Vagina (tissue), 2 donors: ENCODE measurements around the gene GPR149.

Experiments used
- POLR2A ChIP-seq, 2 donors: fragments of 450-650 bp; IDR thresholded peaks; one replicate each; pipeline ENCODE4 v1.6.1; 2017; ENCODE audit warnings: antibody characterized with exemption in 2 of 2, mild to moderate bottlenecking in 2 of 2, moderate library complexity in 2 of 2
- POLR2AphosphoS5 ChIP-seq, 2 donors: sonication (generic); formaldehyde crosslinking; IDR thresholded peaks; one replicate each; pipeline ENCODE4 v1.9.0; 2017; ENCODE audit warnings: antibody characterized with exemption in 2 of 2, mild to moderate bottlenecking in 2 of 2, low read depth in 1 of 2; ENCODE audit not compliant: insufficient read depth in 1 of 2
- TF ChIP-seq, protein P1 (sequence below), 3 experiments: fragments of 450-650 bp in 2 of 3; fragments of 200-600 bp in 1 of 3; sonication (generic) in 1 of 3; IDR thresholded peaks; one replicate each; pipeline ENCODE4 v1.5.1; 2017 to 2019; ENCODE audit warnings: antibody characterized with exemption in 3 of 3, mild to moderate bottlenecking in 2 of 3, moderate library complexity in 2 of 3

GRCh38 chr3:154384479-154384878, 45.5 kb downstream of the GPR149 start:
- TF ChIP-seq, protein P1, sequence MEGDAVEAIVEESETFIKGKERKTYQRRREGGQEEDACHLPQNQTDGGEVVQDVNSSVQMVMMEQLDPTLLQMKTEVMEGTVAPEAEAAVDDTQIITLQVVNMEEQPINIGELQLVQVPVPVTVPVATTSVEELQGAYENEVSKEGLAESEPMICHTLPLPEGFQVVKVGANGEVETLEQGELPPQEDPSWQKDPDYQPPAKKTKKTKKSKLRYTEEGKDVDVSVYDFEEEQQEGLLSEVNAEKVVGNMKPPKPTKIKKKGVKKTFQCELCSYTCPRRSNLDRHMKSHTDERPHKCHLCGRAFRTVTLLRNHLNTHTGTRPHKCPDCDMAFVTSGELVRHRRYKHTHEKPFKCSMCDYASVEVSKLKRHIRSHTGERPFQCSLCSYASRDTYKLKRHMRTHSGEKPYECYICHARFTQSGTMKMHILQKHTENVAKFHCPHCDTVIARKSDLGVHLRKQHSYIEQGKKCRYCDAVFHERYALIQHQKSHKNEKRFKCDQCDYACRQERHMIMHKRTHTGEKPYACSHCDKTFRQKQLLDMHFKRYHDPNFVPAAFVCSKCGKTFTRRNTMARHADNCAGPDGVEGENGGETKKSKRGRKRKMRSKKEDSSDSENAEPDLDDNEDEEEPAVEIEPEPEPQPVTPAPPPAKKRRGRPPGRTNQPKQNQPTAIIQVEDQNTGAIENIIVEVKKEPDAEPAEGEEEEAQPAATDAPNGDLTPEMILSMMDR (IDR thresholded peaks at IDR 0.05), result no peak
- TF ChIP-seq POLR2A (IDR thresholded peaks at IDR 0.05) (no peak), POLR2AphosphoS5 (IDR thresholded peaks at IDR 0.05; ENCODE audit: insufficient read depth in 1 of 2, low read depth in 1 of 2) (no peak)
